GM21423 (cell line): Measurements from ENCODE around the gene NLRP6.

Source experiments
- ATAC-seq: cut with Tn5 transposase; IDR thresholded peaks from one replicate; pipeline ENCODE4 v1.9.1; 2021; ENCODE audit warnings: mild to moderate bottlenecking, moderate library complexity; ENCODE audit not compliant: unreplicated experiment

Gene NLRP6

DNA sequence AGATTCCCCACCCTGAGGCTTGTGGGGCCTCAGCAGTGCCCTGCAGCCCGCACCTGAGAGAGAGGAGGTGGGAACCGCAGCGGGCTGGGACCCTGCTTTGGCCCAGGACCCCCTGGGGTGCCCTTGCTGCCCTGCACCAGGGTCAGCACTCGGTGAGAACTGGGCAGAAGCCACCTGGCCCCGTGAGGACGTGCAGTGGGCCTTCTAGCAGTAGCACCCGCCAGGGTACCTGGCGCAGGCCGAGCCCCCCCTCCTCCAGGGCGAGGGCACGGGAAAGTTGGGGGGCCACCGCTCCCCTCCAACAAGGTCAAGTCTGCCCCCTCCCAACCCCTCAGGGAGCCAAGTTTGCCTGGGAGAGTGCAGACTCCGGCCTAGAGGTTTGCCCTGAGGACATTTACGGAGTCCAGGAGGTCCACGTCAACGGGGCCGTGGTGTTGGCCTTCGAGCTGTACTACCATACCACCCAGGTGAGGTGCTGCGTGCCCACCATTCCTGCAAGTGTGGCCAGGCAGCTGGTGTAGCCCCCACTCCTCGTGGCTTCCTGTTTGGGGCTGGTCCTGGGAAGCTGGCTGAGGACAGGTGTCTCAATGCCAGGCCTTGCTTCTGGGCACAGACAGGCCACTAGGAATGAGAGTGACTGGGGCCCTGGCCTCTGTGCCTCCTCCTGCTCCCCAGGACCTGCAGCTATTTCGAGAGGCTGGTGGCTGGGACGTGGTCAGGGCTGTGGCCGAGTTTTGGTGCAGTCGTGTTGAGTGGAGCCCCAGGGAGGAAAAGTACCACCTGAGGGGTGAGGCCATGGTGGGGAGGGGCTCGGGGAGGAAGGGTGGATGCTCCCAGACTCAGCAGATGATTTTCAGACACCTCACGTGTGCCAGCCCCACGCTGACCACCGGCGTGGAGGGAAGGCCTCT is 14.3 kb downstream of the NLRP6 start:
- ATAC-seq = no peak

DNA sequence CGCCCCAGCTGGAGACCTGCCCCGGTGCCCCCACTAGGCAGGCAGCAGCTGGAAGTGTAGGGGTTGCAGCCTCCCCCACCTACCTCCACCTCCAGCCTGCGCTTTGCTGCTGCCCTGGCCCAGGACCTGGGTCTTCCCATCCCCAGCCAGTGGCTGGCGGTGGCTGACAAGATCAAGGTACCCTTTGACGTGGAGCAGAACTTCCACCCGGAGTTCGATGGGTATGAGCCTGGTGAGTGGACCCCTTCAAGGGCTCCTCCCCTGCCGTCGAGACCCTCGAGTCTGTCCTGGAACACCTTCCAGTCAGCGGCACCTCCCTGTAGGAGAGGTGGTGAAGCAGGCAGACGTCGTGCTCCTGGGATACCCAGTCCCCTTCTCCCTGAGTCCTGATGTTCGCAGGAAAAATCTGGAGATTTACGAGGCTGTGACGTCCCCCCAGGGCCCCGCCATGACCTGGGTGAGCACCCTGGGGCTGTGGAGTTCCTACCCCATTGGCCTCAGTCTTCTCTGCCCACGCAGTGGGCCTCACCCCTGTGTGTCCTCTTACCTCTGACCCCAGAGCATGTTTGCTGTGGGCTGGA is 15.2 kb downstream of the NLRP6 start:
- ATAC-seq = no peak

DNA sequence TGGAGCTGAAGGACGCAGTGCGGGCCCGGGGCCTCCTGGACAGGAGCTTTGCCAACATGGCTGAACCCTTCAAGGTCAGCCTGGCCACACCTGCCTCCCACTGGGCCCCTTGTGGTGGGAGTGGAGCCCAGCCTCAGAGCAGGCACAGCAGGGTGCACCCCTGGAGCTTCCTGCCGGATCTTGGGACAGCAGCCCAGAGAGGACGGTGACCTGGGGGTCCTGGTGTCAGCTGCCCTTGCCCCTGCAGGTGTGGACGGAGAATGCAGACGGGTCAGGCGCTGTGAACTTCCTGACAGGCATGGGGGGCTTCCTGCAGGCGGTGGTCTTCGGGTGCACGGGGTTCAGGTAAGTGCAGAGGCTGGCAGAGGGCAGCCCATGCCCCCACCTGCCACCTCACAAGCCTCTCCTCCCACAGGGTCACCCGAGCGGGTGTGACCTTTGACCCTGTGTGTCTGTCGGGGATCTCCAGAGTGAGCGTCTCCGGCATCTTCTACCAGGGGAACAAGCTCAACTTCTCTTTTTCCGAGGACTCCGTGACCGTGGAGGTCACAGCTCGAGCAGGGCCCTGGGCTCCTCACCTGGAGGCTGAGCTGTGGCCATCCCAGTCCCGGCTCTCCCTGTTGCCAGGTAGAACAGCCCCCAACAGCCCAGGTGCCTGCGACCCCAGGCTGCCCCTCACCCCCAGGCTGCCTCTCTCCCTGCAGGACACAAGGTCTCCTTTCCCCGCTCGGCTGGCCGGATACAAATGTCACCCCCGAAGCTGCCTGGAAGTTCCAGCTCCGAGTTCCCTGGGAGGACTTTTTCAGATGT is 15.8 kb downstream of the NLRP6 start:
- ATAC-seq = no peak

DNA sequence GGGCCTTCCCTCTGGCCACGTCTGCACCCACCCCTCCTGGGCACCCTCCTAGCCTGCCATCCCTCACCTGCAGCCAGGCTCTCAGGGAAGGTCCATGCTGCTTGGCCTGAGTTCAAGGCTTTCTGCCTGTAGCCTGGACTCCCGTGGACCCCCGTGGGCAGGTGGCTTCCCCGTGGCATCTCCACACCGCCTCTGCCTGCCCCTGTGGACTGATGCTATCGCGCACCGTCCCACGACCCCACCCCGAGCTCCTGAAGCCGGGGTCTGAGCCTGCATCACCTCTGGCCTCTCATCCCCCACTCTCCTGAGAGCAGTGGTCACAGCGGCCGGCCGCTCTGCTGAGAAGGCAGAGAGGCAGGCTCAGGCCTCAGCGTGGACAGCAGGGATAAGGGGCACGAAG is 16.6 kb downstream of the NLRP6 start:
- no peak for ATAC-seq

DNA sequence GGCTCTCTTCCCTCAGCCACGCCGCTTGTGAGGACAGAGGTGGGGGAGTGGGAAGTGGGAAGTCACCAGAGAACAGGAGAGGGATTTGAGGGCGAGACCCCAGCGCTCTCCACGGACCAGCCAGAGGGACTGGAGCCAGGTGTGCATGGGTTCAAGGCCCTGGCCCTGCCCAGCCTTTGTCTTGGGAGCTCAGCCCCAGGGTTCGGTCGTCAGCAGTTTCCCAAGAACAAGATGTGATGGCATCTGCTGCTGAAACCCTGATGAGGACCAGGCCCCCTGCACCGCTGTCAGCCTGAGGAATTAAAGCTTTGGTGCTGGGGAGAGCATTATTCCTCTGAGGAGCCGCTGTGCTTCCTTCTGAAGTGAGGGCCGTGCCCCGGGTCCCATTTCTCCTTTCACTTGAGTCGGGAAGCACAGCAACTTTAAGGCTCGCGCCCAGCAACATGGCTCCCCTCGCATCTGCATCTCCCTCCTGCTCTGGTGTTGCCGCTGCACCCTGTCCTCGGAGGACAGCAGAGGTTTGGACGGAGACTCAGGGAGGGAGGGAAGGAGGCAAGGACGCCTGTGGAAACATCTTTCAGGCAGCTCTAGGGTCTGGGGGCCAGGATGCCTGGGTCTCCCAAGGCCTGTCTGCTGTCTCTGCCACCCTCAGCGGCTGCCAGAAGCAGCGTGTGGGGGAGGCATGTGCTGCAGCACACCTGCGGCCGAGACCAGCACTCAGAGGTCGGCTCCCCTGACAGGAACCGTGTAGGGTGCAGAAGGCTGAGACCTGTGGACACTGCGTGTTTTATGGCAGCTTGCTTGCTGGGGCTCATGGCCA is 17.4 kb downstream of the NLRP6 start:
- no peak for ATAC-seq

DNA sequence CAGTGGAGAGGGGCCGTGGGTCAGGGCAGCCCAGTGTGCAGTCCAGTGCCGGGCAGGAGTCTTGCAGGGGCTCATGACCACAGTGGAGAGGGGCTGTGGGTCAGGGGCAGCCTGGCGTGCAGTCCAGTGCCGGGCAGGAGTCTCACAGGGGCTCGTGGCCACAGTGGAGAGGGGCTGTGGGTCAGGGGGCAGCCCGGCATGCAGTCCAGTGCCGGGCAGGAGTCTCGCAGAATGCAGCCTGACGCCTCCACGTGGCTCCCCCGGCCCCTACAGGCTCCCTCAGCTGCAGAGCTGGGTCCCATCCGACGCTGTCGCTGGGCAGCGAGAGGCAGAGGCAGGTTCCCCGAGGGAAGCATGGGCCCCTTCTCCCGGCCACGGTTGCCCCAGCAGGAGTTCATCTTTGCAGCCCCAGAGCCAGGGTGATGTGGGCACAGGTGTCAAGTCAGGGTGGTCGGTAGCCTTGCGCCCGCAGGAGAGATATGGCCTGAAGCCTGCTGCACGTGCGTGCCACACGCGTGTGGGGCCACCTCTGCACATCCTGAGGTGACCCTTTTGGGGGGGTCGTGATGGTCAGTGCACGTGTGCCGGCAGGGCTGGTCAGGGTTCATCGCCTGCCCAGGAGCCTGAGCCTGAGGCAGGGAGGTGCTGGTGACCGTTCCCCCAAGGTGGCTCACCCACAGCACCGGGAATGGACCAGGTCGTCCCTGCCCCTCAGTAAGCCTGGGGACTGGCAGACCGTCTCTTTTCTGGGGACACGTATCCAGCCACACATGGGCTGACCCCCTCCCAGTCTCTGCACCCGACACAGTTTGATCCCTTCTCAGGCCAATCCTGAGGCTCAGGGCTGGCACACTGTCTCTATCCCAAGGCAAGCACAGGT is 18.2 kb downstream of the NLRP6 start:
- ATAC-seq = no peak

DNA sequence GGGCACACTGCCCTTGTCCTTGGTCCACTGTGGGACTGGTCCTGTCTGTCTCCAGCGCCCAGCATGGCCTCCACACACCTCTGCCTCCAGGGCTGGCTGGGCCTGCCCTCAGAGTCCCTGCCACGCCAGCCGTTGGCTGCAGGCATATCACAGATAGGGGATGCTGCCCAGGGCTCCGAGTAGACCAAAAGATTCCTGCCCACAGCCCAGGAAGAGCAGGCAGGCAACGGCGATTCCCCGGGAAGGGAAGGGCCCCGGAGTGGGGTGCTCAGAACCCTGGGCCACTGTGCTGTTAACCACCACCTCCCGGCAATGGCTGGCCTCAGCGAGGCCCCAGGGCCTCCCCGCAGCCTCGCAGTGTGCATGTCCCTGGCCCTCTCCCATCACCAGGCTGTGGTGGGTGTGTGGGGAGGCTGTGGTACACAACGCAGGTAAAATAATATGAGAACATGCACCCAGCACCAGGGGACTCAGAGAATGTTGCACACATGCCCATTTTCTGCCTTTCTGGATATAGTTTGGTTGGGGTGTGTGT is 18.9 kb downstream of the NLRP6 start:
- ATAC-seq = no peak

DNA sequence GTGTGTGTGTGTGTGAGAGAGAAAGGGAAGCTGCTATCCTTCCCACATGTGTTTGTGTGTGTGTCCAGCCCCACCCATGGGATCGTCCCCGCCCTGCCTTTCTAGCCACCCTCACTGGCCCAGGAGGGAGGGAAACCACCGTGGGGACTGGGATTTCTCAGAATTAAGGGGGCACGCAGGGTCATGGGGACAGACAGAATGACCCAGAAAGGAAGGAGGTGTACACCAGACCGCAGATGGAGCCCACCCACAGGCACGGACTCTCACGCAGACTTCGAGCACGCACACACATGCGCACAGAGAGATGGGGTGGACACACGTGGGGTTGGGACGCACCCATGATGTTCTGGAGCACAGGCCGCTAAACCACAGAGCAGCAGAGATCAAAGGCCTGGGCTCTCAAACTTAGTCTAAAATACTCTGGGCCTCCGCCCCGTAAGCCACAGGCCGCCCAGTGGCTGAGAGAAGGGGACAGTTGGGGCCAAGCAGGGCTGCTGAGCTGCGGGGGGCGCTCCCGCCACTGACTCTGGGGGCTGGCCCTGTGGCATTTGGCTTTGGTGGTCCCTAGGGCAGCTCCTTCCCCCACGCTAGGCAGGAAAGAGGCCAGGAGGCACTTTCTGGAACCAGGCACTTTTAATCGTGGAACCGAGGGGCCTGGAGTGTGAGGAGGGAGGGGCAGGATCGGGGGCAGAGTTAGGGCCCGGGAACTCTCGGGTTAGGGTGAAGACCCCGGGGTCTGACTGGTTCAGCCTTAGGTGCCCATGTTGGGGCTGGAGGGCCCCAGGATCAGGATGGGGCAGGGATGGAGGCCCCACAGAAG is 19.6 kb downstream of the NLRP6 start:
- ATAC-seq = no peak

DNA sequence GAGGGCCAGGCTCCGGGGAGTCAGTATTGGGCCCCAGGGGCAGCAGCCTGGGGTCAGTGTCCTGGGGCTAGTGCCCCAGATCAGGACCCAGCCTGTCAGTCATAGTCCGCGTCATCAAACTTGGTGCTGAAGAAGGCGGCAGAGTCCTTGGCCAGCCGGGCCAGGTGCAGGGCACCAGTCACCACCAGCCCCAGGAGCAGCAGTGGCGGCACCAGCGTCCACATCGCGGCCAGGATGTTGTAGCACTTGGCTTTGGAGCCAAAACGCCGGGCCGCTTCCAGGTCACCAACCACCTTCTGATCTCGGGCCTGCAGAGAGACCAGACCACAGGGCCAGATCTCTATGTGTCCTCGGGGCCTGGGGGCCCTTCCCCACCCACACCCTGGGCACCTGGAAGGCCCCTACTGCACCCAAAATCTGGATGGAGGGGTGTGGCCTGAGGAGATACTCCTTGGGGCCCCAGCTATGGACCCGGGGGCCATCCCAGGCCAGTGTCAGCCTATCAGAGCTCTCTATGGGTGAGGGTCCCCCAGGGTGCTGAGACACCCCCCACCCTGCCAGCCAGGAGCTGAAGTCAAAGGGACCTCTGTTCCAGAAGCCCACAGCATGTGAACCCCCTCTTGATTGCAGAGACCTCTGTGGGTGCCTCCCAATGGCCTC is 20.3 kb downstream of the NLRP6 start:
- ATAC-seq = no peak

DNA sequence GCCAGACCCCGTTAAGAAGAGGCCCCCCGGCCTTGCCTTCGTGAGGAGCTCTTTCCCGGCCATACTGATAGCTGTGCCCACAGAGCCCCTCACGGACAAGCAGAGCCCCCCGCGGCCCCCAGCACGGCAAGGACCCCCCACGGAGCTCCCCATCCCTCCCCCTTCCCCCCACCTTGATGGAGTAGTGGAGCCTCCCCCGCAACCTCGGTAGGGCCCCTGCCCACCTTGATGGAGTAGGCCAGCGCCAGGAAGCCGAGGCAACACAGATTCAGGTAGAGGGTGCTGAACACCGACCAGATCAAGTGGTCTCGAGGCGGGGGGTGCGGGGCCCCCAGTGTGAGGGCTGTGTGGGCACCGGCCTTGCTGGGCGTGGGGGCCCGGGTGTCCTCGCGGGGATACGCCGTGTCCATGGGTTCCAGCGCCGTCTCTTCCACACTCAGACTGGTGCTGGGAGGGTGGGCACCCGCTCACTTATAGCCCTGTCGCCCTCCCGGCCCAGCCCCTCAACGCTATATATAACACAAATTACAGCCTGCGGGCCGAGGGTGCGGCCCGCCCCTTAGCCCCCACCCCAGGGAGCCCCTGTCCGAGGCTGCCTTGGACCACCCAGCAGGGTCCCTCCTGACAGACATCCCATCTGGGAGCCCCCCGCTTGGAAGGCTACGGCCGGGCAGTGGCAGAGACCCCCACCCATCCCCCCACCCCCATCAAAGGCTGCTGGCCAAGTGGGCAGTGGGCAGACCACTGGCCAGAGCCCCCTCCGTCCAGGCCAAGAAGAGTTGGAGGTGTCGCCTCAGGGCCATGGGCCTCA is 21.1 kb downstream of the NLRP6 start, which contains the start of gene IFITM5:
IFITM5 (minus strand) TSS at position 446 of the 811 bp plus-strand sequence; CDS start at position 410, 36 bp downstream.
- no peak for ATAC-seq

DNA sequence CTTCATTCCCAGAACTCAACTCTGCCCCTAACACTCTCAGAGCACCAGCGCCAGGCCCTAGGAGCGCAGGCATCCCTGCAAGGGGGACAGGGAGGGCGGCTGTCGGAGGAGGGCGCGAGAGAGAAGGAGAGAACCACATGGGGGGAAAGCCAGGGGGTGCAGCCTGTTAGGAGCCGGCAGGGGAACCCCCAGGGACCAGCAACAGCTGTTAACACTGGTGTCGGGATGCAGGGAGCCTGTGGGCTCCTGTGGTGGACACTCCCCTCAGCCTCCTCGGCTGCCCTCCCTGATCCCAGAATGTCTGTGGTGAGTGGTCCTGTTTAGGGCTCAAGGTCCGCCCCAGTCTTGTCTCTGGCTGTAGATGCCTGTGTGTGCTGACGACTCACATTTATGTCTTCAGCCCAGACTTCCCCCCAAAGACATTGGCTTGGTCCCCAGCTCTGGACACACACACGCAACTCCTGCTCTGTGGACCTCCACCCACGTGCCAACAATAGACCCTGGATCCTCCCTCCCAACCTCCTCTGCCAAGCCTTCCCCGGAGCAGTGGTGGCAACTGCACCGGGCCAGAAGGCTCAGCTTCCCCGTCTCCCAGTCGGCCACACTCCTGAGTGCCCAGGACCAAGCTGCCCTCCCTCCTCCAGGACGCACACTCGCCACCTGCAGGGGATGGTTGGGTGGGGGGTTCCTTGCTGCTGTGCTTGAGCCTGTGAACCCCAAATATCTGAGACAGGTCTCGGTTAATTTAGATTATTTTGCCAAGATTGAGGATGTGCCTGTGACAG is 21.9 kb downstream of the NLRP6 start:
- no peak for ATAC-seq

DNA sequence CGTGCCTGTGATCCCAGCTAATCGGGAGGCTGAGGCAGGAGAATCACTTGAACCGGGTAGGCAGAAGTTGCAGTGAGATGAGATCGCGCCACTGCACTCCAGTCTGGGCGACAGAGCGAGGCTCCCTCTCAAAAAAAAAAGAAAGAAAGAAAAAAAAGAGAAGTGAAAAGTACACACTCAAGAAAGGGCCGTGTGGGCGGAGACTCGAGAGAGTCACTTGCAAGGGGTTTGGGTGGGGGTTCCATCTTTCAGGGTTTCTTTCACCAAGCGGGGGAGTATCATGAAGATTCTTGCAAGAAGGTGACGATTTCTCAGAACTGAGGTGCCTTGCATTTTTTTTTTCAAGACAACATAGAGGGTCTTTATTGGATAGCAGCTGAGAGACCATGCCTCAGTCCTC is 25.2 kb downstream of the NLRP6 start:
- ATAC-seq = no peak

DNA sequence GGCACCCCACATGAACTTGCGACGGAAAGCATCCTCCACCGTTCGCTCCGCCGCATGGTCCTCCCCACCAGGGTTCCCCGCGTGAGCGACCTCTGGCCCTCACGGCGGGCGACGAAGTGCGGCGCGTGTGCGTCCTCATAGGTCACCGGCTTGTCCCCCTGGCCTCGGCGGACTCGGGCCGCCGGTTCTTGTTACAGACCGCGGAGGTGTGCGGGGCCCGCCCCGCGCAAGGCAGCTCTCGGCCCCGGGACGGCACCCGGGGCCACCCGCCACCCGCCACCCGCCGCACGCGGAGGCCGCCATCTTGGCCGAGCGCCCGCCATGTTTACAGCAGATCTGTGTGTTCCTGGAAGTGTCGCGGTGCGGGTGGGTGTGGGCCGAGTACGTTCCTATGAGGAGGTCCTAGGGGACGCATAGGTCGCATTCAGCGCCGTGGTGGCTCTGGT is 25.9 kb downstream of the NLRP6 start:
- no peak for ATAC-seq

DNA sequence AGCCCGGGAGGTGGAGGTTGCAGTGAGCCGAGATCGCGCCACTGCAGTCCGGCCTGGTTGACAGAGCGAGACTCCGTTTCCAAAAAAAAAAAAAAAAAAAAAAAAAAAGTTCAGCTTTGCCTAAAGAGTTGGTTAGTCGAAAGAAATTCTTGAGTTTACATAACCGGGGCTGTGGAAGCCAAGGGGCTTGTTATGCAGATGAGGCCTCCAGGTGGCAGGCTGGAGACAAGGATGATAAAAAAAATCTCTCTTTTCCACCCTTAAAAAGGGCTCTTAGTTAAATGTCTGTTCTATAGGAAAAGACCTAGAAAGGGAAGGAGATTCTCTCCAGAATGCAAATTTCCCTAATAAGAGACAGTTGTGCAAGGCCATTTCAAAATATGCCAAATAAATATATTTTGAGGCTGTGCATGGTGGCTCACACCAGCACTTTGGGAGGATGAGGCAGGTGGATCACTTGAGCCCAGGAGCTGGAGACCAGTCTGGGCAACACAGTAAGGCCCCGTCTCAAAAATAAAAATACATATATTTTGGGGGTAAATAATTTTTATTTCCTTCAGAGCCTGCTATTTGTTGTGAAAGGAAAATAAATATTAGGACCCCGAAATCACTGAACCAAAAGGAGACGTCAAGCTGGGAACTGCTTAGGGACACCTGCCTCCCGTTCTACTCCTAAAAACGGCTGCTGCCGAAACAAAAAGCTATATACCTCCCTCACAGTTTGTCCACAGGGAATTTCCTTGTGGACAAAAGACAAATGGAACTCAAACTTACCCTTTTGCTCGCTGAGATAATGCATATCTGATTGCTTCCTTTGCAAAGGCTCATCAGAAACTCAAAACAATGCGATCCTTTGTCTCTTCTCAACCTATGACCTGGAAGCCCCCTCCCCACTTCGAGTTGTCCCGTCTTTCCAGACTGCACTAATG is 27.0 kb downstream of the NLRP6 start:
- no peak for ATAC-seq

DNA sequence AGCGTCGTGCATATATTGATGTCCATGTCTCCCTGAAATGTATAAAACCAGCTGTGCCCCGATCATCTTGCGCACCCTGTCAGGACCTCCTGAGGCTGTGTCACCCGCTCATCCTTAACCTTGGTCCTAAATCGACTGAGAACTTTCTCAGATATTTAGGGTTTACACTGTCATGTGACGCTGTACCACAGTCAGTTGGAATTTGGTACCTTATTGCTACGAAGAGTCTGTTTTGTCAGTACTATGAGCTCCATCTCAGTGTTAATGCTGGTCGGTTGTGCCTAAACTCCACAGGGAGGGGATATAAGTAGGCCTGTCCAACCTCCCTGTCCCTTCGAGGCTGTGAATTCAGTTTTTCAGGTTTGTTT is 27.6 kb downstream of the NLRP6 start:
- ATAC-seq = no peak
